ENCODE measurements around the gene SRGN.
"Not testable (repeated sequence)": the region's sequence is repeated elsewhere in the genome, so short reads cannot be mapped to it uniquely, and the experiment has no call there.

Gene SRGN

GRCh38 chr10:69141304-69141703 is 53.4 kb downstream of the SRGN start:
- no peak for DNase-seq (ENCODE audit: low spot score)

GRCh38 chr10:69142074-69142473 is 54.2 kb downstream of the SRGN start:
- DNase-seq (ENCODE audit: low spot score), result not testable (repeated sequence)

- no peak for DNase-seq (ENCODE audit: low spot score)
Observed at GRCh38 chr10:69142983-69143382, 55.1 kb downstream of the SRGN start.

- no peak for DNase-seq (ENCODE audit: low spot score)
Observed at GRCh38 chr10:69145329-69145728, 57.4 kb downstream of the SRGN start.

- no peak for DNase-seq (ENCODE audit: low spot score)
Observed at GRCh38 chr10:69145864-69146263, 58.0 kb downstream of the SRGN start.

GRCh38 chr10:69146759-69147158 is 58.9 kb downstream of the SRGN start:
- DNase-seq (ENCODE audit: low spot score), result no peak

- DNase-seq (ENCODE audit: low spot score), result no peak
Observed at GRCh38 chr10:69151984-69152383, 64.1 kb downstream of the SRGN start.

GRCh38 chr10:69153227-69153626 is 65.3 kb downstream of the SRGN start:
- no peak for DNase-seq (ENCODE audit: low spot score)
